SJCRH30 (cell line): Measurements from ENCODE around the gene ASPDH. TPM values are rescaled to one million over a fixed set of nuclear protein-coding genes. Genes with fewer than 3 reads are reported as not detected.
"Not testable (repeated sequence)": the region's sequence is repeated elsewhere in the genome, so short reads cannot be mapped to it uniquely, and the experiment has no call there.

Experiments
- DNase-seq, 2 experiments: peaks; one replicate each; pipeline ENCODE4 v3.0.0-alpha.2; 2015 to 2020
- H3K27ac ChIP-seq: fragments of 250-450 bp; sonication (Bioruptor Pico); 2 replicates; pipeline ENCODE4 v1.5.1; 2020; ENCODE audit warnings: mild to moderate bottlenecking, moderate library complexity
- H3K27me3 ChIP-seq: fragments of 250-450 bp; sonication (Bioruptor Pico); 2 replicates; pipeline ENCODE4 v1.5.1; 2020; ENCODE audit warnings: mild to moderate bottlenecking, moderate library complexity
- H3K36me3 ChIP-seq: fragments of 250-450 bp; sonication (Bioruptor Pico); 2 replicates; pipeline ENCODE4 v1.5.1; 2020; ENCODE audit warnings: mild to moderate bottlenecking, moderate library complexity
- H3K4me1 ChIP-seq: fragments of 250-450 bp; sonication (Bioruptor Pico); 2 replicates; pipeline ENCODE4 v1.5.1; 2020; ENCODE audit warnings: mild to moderate bottlenecking, moderate library complexity
- H3K4me3 ChIP-seq: fragments of 250-450 bp; sonication (Bioruptor Pico); 2 replicates; pipeline ENCODE4 v1.5.1; 2020; ENCODE audit warnings: mild to moderate bottlenecking, moderate library complexity
- H3K9me3 ChIP-seq: fragments of 250-450 bp; sonication (Bioruptor Pico); replicated peaks from 2 replicates; pipeline ENCODE4 v1.5.1; 2020; ENCODE audit warnings: mild to moderate bottlenecking, moderate library complexity
- total RNA-seq: library from RNA; depleted of rRNA; stranded (reverse); fragments of >200 nt; shearing (Covaris generic); gene quantifications from 2 replicates; pipeline ENCODE4 v1.2.3, GENCODE V29; 2014; rRNA removed

Gene ASPDH
- total RNA-seq, 1 experiment from 2014 or later: not detected

DNA sequence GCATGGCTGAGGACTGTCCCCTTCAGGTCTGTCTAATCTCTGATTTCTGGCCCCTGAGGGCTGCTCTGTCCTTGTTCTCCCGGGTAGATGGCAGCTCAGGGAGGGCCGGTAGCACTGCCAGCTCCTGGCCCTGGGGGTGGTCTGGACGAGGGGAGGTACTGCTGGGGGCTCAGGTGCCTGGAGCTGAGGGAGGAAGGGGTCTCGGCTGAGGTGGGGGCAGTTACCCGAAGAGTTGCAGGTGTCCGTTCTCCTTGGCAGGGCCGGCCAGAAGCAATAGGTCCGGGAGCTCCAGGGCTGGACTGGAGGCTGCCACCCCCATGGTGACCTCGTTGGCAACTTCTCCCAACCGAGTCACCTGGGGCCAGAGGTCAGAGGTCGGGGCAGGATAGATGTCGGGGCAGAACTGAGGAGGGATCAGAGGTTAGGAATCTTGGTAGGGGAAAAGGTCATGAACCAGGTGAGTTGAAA lies 38.6 kb downstream of the ASPDH start:
- Histone ChIP-seq H3K27ac (no peak overlapping the region), H3K27me3 (no peaks in the 10 kb centered on the region), H3K4me1 (no peaks in the 10 kb centered on the region; the same call in 1 of the 2 replicates), H3K4me3 (no peak overlapping the region), H3K36me3 (no peaks in the 10 kb centered on the region), H3K9me3 (no peaks in the 10 kb centered on the region)
- DNase-seq: no peak

DNA sequence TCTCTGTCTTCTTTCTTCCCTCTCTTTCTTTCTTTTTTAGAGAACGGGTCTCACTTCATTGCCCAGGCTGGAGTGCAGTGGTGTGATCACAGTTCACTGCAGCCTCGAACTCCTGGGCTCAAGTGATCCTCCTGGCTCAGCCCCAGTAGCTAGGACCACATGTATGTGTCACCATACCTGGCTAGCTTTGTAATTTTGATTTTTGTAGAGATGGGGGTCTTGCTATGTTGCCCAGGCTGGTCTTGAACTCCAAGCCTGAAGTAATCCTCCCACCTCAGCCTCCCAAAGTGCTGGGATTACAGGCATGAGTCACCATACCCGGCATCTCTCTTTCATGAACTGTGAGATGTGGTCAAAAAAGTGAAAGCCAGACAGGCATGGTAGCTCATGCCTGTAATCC lies 40.4 kb downstream of the ASPDH start:
- not testable (repeated sequence) for DNase-seq, H3K4me1 ChIP-seq, H3K4me3 ChIP-seq, H3K9me3 ChIP-seq, H3K27ac ChIP-seq, H3K36me3 ChIP-seq, H3K27me3 ChIP-seq

DNA sequence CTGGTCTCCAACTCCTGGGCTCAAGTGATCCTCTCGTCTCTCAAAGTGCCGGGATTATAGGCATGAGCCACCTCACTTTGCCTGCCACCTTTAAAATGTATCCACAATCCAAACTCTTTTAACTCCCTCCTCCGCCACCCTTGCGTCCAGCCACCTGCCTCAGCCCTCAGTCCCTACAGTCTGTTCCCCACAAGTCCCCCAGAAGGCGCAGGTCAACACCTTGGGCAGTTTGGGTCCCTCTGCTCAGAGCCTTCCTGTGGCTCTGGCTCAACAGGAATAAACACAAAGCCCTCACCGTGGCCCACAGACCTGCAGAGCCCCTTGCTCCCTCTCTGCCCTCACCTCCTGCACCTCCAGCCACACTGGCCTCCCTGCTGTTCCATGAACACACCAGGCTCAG lies 44.9 kb downstream of the ASPDH start:
- no peak overlapping the region for H3K4me3 ChIP-seq
- DNase-seq: no peak
- H3K36me3 ChIP-seq: no peaks in the 10 kb centered on the region
- no peak overlapping the region for H3K27ac ChIP-seq
- H3K4me1 ChIP-seq: peaks cover 14% of the 10 kb centered on the region
- no peaks in the 10 kb centered on the region for H3K9me3 ChIP-seq
- H3K27me3 ChIP-seq: no peaks in the 10 kb centered on the region

DNA sequence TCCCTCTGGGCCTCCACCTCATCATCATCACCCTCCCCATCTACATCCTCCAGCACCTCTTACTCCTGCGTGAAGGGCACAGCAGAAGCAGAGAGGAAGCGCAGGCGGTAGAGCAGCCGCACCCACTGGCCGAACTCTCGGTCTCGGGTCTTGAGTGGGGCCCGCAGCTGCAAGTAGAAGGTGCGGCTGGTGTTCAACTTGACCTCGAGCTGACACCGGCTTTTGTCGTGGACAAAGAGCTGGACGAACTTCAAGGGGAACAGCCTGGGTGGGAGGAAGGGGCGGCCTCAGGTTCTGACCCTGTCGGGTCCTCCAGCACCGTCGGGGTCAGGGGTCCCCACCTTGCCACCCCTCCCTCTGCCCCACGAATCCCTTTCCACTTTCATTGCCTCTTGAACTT lies 46.1 kb downstream of the ASPDH start:
- Histone ChIP-seq H3K9me3 (no peaks in the 10 kb centered on the region), H3K4me1 (peaks cover 14% of the 10 kb centered on the region), H3K4me3 (no peak overlapping the region), H3K27ac (no peak overlapping the region), H3K27me3 (no peaks in the 10 kb centered on the region), H3K36me3 (no peaks in the 10 kb centered on the region)
- no peak for DNase-seq

DNA sequence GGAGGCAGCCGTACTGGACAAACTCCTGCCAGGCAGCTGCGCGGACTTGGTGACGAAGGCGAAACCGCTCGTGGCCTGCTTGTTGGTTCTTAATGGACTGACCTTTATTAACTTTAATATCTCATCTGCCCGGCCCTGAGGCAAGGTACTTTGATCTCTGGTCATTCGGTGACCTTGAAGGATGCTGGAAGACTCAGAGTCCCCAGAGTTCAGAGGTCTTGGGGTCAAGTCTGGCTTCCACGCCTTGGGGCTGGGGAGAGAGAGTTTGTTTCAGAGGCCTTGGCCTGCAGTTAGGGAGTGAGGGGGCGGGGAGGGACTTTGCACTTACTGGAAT lies 47.0 kb downstream of the ASPDH start:
- no peaks in the 10 kb centered on the region for H3K27me3 ChIP-seq

DNA sequence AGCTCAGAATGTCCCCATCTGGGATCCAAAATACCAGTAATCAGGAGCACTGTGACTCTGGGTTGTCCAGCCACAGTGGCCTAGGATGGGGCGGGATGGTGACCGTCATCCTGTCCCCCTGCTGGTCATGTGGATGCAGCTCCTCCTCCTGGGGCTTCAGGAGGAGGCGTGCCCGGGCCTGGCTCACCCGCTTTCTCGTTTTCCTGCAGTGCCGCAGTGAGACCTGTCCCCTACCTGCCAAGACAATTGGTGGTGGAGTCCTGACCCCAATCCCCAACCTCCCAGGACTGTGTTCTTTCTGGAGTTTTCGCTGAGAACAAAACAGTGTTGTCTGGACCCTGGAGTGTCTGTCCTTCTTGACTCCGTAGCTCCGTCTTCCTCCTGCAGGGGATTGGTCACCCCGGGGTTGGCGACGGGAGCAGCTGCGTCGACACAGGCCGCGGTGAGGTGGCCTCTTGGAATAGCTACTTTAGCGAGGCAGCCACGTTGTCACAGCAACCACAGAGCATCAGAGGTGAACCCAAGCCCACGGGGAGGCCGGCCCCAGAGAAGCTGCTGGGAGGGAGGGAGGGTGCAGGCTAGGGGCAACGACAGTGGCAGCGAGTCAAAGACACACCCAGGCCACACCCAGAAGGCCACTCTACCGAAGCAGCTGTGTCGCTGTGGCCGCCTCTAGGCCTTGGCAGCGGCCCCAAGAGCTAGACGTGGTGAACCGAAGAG lies 47.6 kb downstream of the ASPDH start:
- no peaks in the 10 kb centered on the region for H3K36me3 ChIP-seq
- peak overlapping the region; percentile 45 for H3K4me3 ChIP-seq
- peak overlapping the region; percentile 71 for H3K27ac ChIP-seq

More for the DNA sequence above, 47.0 kb downstream of the ASPDH start:
- no peaks in the 10 kb centered on the region for H3K9me3 ChIP-seq
- H3K4me1 ChIP-seq: peaks cover 14% of the 10 kb centered on the region
- DNase-seq: peak in 1 of 2 experiments; percentile 31
- H3K4me3 ChIP-seq: peak overlapping the region; percentile 45
- no peaks in the 10 kb centered on the region for H3K36me3 ChIP-seq
- H3K27ac ChIP-seq: peak overlapping the region; percentile 71

DNA sequence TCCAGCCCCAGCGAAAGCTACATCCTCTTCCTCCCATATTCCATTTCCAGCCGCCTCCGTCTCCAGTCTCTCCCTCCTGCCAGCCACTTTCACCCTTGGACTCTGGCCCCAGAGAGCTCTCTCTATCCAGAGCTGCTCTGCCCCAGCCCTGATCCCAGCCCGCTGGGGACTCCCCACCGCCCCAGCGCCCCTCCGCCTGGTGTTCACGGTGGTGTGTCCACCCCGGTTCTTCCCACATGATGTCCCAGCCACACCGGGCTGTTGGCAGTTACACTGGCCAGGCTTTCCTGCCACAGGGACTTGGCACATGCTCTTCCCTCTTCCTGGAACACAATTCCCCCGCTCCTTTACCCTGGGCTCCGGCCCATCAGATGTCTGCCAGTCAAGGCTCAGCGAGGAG lies 48.7 kb downstream of the ASPDH start:
- no peaks in the 10 kb centered on the region for H3K27me3 ChIP-seq
- H3K9me3 ChIP-seq: no peaks in the 10 kb centered on the region
- H3K27ac ChIP-seq: no peak overlapping the region
- peaks cover 21% of the 10 kb centered on the region for H3K4me1 ChIP-seq
- no peaks in the 10 kb centered on the region for H3K36me3 ChIP-seq
- DNase-seq: no peak
- no peak overlapping the region for H3K4me3 ChIP-seq

More for the DNA sequence above, 47.6 kb downstream of the ASPDH start:
- peak; percentile 95 for DNase-seq
- Histone ChIP-seq H3K27me3 (no peaks in the 10 kb centered on the region), H3K4me1 (peaks cover 14% of the 10 kb centered on the region), H3K9me3 (no peaks in the 10 kb centered on the region)

DNA sequence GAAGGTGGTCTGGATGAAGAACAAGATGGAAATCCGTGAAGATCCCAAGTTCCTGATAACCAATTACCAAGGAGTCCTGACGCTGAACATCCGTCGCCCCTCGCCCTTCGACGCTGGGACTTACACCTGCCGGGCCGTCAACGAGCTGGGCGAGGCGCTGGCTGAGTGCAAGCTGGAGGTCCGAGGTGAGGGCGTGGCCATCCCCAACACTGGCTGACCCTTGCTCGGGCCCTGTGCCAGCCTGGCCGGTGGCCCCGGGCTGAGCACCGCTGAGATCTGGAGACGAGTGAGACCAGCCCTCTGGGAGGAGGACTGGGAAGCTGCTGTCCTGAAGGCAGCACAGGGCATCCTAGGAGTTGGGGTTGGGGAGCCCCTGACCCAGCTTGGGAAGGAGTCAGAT lies 49.4 kb downstream of the ASPDH start:
- no peaks in the 10 kb centered on the region for H3K27me3 ChIP-seq
- no peak overlapping the region for H3K27ac ChIP-seq
- H3K4me1 ChIP-seq: peaks cover 23% of the 10 kb centered on the region
- H3K4me3 ChIP-seq: no peak overlapping the region
- H3K36me3 ChIP-seq: no peaks in the 10 kb centered on the region
- H3K9me3 ChIP-seq: no peaks in the 10 kb centered on the region
- DNase-seq: no peak

DNA sequence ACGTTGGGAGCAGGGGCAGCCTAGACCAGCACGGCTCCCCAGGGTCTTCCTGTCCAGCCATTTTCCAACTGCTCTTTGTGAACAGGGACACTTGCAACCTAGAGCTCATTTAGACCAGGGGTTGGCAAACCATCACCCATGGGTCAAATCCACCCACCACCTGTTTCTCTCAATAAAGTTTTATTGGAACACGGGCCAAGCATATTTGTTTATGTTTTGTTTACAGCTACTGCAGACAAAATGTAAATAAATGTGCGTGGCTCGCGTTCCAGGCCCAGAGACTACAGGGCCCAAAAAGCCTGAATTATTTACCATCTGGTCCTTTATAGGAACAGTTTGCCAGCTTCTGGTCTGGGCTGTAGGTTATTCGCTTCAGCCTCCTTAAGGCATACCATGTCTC lies 50.7 kb downstream of the ASPDH start:
- Histone ChIP-seq H3K27ac (no peak overlapping the region), H3K4me1 (peaks cover 23% of the 10 kb centered on the region), H3K27me3 (no peaks in the 10 kb centered on the region), H3K36me3 (no peaks in the 10 kb centered on the region), H3K4me3 (no peak overlapping the region), H3K9me3 (no peaks in the 10 kb centered on the region)
- no peak for DNase-seq

Other genes starting within 250 kb of the ASPDH start
- 1.1 and 1.2 TPM in 2 replicates for gene KCNC3, start 184.5 kb downstream of the ASPDH start, total RNA-seq
- 0.08 and 0.18 TPM in 2 replicates for gene NAPSA, start 148.3 kb downstream of the ASPDH start, total RNA-seq
- gene NR1H2, start 137.5 kb downstream of the ASPDH start, total RNA-seq: 22.3 and 22.6 TPM in 2 replicates
- gene POLD1, start 129.6 kb downstream of the ASPDH start, total RNA-seq: 74.4 and 75.2 TPM in 2 replicates
- gene SPIB, start 95.0 kb downstream of the ASPDH start, total RNA-seq: 0.83 and 2.8 TPM in 2 replicates
- 13.8 and 14.7 TPM in 2 replicates for gene MYBPC2, start 81.0 kb downstream of the ASPDH start, total RNA-seq
- 52.7 and 56.3 TPM in 2 replicates for gene EMC10, start 37.4 kb downstream of the ASPDH start, total RNA-seq
- 0.89 and 1.2 TPM in 2 replicates for gene GARIN5A, start 37.1 kb downstream of the ASPDH start, total RNA-seq
- 17.7 and 23.8 TPM in 2 replicates for gene JOSD2, start 2.7 kb downstream of the ASPDH start, total RNA-seq
- 0.02 and 0.13 TPM in 2 replicates for gene LRRC4B, start 54.5 kb upstream of the ASPDH start, total RNA-seq
- gene SYT3, start 126.0 kb upstream of the ASPDH start, total RNA-seq: 1.5 and 1.8 TPM in 2 replicates
- gene C19orf81, start 135.5 kb upstream of the ASPDH start, total RNA-seq: not detected in 2 replicates
- gene SHANK1, start 205.9 kb upstream of the ASPDH start, total RNA-seq: not detected in 2 replicates
- 2.0 and 3.0 TPM in 2 replicates for gene CLEC11A, start 209.5 kb upstream of the ASPDH start, total RNA-seq